HG03521 (cell line): ENCODE results near the gene ZNF445.
"Not testable (repeated sequence)": the region's sequence is repeated elsewhere in the genome, so short reads cannot be mapped to it uniquely, and the experiment has no call there.

Source experiments
- ATAC-seq: cut with Tn5 transposase; IDR thresholded peaks from one replicate; pipeline ENCODE4 v1.9.1; 2021; ENCODE audit warnings: mild to moderate bottlenecking, moderate library complexity; ENCODE audit not compliant: unreplicated experiment

ZNF445 gene

GRCh38 chr3:44402548-44402947 is 74.9 kb downstream of the ZNF445 start:
- no peak for ATAC-seq

GRCh38 chr3:44400771-44401170 is 76.7 kb downstream of the ZNF445 start:
- no peak for ATAC-seq

- no peak for ATAC-seq
Measured at GRCh38 chr3:44398853-44399252, 78.6 kb downstream of the ZNF445 start.

- not testable (repeated sequence) for ATAC-seq
Measured at GRCh38 chr3:44398271-44398670, 79.2 kb downstream of the ZNF445 start.

- ATAC-seq: no peak
Measured at GRCh38 chr3:44396200-44397171, 81.0 kb downstream of the ZNF445 start.

GRCh38 chr3:44395714-44396113 is 81.8 kb downstream of the ZNF445 start:
- ATAC-seq: no peak

- ATAC-seq: no peak
Measured at GRCh38 chr3:44392489-44392888, 85.0 kb downstream of the ZNF445 start.

- ATAC-seq: no peak
Measured at GRCh38 chr3:44387404-44387803, 90.1 kb downstream of the ZNF445 start.
